ENCODE measurements around the gene CHST8.
A peak's percentile ranks its signal among the peaks of the same experiment; 100 is the strongest.

CHST8 gene

GRCh38 chr19:33785795-33786194 lies 164.0 kb downstream of the CHST8 start:
- no peak for DNase-seq (ENCODE audit: low read depth in 3 of 3)

GRCh38 chr19:33788676-33789075 lies 166.9 kb downstream of the CHST8 start:
- no peak for DNase-seq (ENCODE audit: low read depth in 3 of 3)

- DNase-seq (ENCODE audit: low read depth in 3 of 3) = no peak
Observed at GRCh38 chr19:33789344-33789743, 167.6 kb downstream of the CHST8 start.

- no peak for DNase-seq (ENCODE audit: low read depth in 3 of 3)
Observed at GRCh38 chr19:33794683-33795369, 173.1 kb downstream of the CHST8 start.

- DNase-seq (ENCODE audit: low read depth in 3 of 3) = peak; percentile 33 to 58 (median 41)
Observed at GRCh38 chr19:33795370-33796163, 173.8 kb downstream of the CHST8 start.

GRCh38 chr19:33796164-33796875 lies 174.6 kb downstream of the CHST8 start, which contains the start of gene KCTD15:
Gene KCTD15 (plus strand): TSS chr19:33796870. CDS start chr19:33800455, 3,585 bp downstream.
- peak in 1 of 3 experiments; percentile 30 for DNase-seq (ENCODE audit: low read depth in 3 of 3)

GRCh38 chr19:33797802-33798671 lies 176.3 kb downstream of the CHST8 start:
- peak in 1 of 3 experiments; percentile 33 for DNase-seq (ENCODE audit: low read depth in 3 of 3)

GRCh38 chr19:33798681-33799111 lies 176.9 kb downstream of the CHST8 start:
- DNase-seq (ENCODE audit: low read depth in 3 of 3) = no peak

GRCh38 chr19:33799476-33799875 lies 177.7 kb downstream of the CHST8 start:
- DNase-seq (ENCODE audit: low read depth in 3 of 3) = no peak

GRCh38 chr19:33800012-33800680 lies 178.4 kb downstream of the CHST8 start:
- DNase-seq (ENCODE audit: low read depth in 3 of 3) = no peak

- DNase-seq (ENCODE audit: low read depth in 3 of 3) = no peak
Observed at GRCh38 chr19:33801411-33801810, 179.7 kb downstream of the CHST8 start.

GRCh38 chr19:33802001-33802400 lies 180.2 kb downstream of the CHST8 start:
- DNase-seq (ENCODE audit: low read depth in 3 of 3) = no peak

GRCh38 chr19:33802801-33803200 lies 181.0 kb downstream of the CHST8 start:
- no peak for DNase-seq (ENCODE audit: low read depth in 3 of 3)

- no peak for DNase-seq (ENCODE audit: low read depth in 3 of 3)
Observed at GRCh38 chr19:33803383-33803782, 181.6 kb downstream of the CHST8 start.

- no peak for DNase-seq (ENCODE audit: low read depth in 3 of 3)
Observed at GRCh38 chr19:33804021-33804799, 182.5 kb downstream of the CHST8 start.

- no peak for DNase-seq (ENCODE audit: low read depth in 3 of 3)
Observed at GRCh38 chr19:33805313-33805712, 183.6 kb downstream of the CHST8 start.

- no peak for DNase-seq (ENCODE audit: low read depth in 3 of 3)
Observed at GRCh38 chr19:33805840-33806433, 184.2 kb downstream of the CHST8 start.

- DNase-seq (ENCODE audit: low read depth in 3 of 3) = no peak
Observed at GRCh38 chr19:33806434-33806881, 184.7 kb downstream of the CHST8 start.

- DNase-seq (ENCODE audit: low read depth in 3 of 3) = no peak
Observed at GRCh38 chr19:33808399-33808798, 186.6 kb downstream of the CHST8 start.
